Activated CD8-positive, alpha-beta memory T cell treated with anti-CD3 and anti-CD28 coated beads, Interleukin-2, amount 10 ng/mL, durations not matched to agents 7 days and 5 days (primary cell): ENCODE data around the gene TEAD3. TPM values are rescaled to one million over a fixed set of nuclear protein-coding genes. Genes with fewer than 3 reads are reported as not detected.
A peak's percentile ranks its signal among the peaks of the same experiment; 100 is the strongest.

Experiments used
- ATAC-seq: fragments of 150-1000 bp; cut with Tn5 transposase; one replicate; pipeline ENCODE4 v1.10.0; 2021; ENCODE audit warnings: moderate library complexity
- CTCF ChIA-PET: fragments of 350-600 bp; sonication (Branson Sonifier 250); formaldehyde crosslinking; loops from one replicate; lab custom pipeline; 2021; ENCODE audit warnings: antibody characterized with exemption; lab: Charles Lee
- DNase-seq: peaks from one replicate; pipeline ENCODE4 v3.0.0-alpha.2; 2020
- H3K27ac Mint-ChIP-seq: one replicate; pipeline ENCODE4 v1.8.0; 2021; ENCODE audit warnings: mild to moderate bottlenecking, mixed read lengths
- H3K27me3 Mint-ChIP-seq: one replicate; pipeline ENCODE4 v1.8.0; 2021; ENCODE audit warnings: mixed read lengths
- H3K36me3 Mint-ChIP-seq: one replicate; pipeline ENCODE4 v1.8.0; 2021; ENCODE audit warnings: mild to moderate bottlenecking, mixed read lengths
- H3K4me1 Mint-ChIP-seq: one replicate; pipeline ENCODE4 v1.8.0; 2021; ENCODE audit warnings: mixed read lengths
- H3K4me3 Mint-ChIP-seq: one replicate; pipeline ENCODE4 v1.8.0; 2021; ENCODE audit warnings: mild to moderate bottlenecking, moderate library complexity, mixed read lengths
- H3K9me3 Mint-ChIP-seq: one replicate; pipeline ENCODE4 v1.8.0; 2022; ENCODE audit warnings: low read depth, mixed read lengths
- total RNA-seq, 2 experiments: library from RNA; stranded (reverse); gene quantifications; one replicate each; pipeline ENCODE4 v1.2.3, GENCODE V29; 2021

The TEAD3 gene
- total RNA-seq, 2 experiments from 2014 or later: 0.16 TPM; not detected in 1

DNA sequence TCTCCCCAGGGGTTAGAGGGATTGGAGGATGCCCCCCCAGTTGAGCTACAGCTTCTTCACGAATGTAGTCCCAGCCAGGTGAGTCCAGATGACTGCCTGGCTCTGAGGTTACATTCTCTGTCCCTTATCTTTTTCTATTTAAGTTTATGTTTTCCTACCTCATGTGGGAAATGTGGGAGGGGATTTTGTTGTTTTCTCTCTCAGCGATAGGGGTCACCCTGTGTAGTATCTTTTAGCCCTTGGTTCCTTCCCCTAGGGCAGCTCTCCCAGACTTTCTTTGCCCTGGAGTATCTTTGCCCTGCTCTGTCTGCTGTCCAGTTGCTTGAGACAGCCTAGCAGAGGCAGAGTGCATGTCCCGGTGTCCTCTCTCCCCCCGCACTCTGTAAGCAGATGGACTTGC is 39.0 kb downstream of the TEAD3 start:
- Mint-ChIP-seq H3K9me3 (no peaks in the 10 kb centered on the region), H3K4me1 (peaks cover 17% of the 10 kb centered on the region), H3K4me3 (no peak overlapping the region), H3K27me3 (no peaks in the 10 kb centered on the region), H3K27ac (no peak overlapping the region), H3K36me3 (peaks cover 20% of the 10 kb centered on the region)
- CTCF ChIA-PET: interaction anchor here (1.1 to 1.2 kb wide), 2 partner anchors 10 to 116 kb away, joined by 3 to 4 read pairs; no protein-coding TSS in a partner anchor
- no peak for DNase-seq
- no peak for ATAC-seq

DNA sequence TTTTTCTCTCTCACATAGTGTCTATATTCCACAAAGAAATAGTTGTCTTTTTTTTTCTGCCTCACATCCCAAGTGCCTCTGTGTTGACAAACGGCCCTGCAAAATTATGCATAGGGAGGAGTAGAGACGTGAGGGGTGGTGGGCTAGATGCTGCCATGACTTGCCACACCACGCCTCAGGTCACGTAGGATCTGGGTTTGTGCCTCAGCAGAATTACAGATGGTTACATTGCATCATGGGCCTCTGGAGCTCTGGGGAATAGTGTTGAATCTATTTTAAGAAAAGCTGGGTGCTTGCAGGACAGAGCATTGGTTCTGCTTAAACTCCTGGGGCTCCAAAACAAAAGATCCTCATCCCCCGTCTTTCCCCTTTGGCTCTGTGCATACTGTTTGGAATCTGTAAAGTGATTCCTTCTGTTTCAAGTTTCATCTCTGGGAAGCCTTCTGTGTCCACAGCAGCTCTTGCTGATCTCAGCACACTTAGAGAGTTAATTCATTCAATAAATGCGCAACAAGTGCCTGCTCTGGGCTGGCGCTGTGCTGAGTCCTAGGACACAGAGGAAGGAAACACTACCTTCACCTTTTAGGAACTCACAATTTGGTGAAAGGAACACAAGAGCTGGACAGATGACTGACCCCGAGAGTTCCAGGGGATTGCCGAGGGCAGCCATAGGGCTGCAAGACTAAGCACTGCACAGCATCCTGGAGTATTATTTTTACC is 42.3 kb downstream of the TEAD3 start:
- H3K9me3 Mint-ChIP-seq: no peaks in the 10 kb centered on the region
- no peak overlapping the region for H3K4me3 Mint-ChIP-seq
- peaks cover 10% of the 10 kb centered on the region for H3K27me3 Mint-ChIP-seq
- H3K36me3 Mint-ChIP-seq: peaks cover 13% of the 10 kb centered on the region
- ATAC-seq (no peak), DNase-seq (no peak)
- peaks cover 31% of the 10 kb centered on the region for H3K4me1 Mint-ChIP-seq
- no peak overlapping the region for H3K27ac Mint-ChIP-seq
- CTCF ChIA-PET: interaction anchor here (0.6 to 9.6 kb wide), 5 partner anchors 13 to 712 kb away, joined by 3 to 181 read pairs (median 3); partner anchors contain the start of genes PPARD and RPL10A

DNA sequence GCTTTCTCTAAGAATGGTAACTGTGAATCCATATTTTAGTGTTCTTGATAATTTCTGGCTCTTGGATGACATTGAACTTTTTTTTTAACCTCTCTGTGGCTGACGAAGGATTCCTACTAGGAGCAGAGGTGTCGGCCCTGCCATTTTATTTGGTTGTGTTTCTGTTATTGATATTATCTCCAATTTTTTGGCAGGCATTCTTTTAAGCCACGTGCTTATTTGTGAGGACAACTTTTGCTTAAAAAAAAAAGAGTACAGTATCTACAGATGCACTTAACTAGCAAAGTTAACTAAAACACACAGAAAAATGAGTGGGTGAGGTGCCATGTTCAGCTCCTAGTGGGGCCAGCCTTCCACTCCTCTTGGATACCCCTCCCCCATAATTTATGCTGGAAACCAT is 43.6 kb downstream of the TEAD3 start:
- Mint-ChIP-seq H3K9me3 (no peaks in the 10 kb centered on the region), H3K4me1 (peaks cover 34% of the 10 kb centered on the region), H3K36me3 (peaks cover 8% of the 10 kb centered on the region), H3K27me3 (peaks cover 10% of the 10 kb centered on the region), H3K4me3 (peak overlapping the region; percentile 69), H3K27ac (peak overlapping the region; percentile 30)
- CTCF ChIA-PET: interaction anchor here (1.0 to 9.6 kb wide), 9 partner anchors 8 to 156 kb away, joined by 3 to 181 read pairs (median 9); partner anchors contain the start of genes DEF6, PPARD and RPL10A
- no peak for DNase-seq
- ATAC-seq: no peak

DNA sequence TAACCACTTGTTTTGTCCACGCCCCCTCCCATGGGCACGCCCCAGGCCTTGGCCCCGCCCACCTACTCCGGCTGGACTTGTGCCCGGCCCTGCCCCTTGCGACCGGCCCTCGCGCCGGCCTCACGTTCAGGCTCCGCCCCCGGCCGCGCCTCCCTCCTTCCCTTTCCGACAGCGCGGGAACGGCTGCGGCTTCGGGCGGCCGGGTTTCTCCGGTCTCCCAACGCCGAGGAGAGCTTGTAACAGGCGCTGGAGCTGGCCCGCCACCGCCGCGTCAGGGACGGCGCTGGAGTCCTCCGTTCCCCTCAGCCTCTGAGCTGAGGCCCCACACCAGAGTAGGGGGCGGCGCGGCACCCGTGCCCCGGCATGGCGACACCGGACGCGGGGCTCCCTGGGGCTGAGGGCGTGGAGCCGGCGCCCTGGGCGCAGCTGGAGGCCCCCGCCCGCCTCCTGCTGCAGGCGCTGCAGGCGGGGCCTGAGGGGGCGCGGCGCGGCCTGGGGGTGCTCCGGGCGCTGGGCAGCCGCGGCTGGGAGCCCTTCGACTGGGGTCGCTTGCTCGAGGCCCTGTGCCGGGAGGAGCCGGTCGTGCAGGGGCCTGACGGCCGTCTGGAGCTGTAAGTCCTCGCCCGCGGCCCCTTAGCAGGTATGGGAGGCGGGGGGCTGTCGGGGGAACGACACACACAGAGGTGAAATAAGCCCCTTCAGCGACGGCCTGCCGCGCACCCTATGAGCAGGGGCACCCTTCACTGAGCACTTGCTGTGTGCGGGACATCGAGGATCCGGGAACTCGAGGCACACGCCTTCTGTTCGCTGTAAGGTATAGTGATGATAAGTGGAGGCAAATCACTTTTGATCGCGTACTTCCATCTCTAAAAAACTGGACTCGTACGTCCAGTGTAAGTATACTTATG is 44.4 kb downstream of the TEAD3 start, which contains the start of gene FANCE:
Gene FANCE, plus strand, starts transcription at position 156 of the 908 bp plus-strand sequence. Its CDS starts 208 bp downstream, at position 364.
- ATAC-seq (peak; percentile 88), DNase-seq (peak; percentile 96)
- peak within 1 kb of the TSS; percentile 59 for H3K27ac Mint-ChIP-seq
- H3K36me3 Mint-ChIP-seq: peaks cover 8% of the 10 kb centered on the region
- peak within 1 kb of the TSS; percentile 76 for H3K4me3 Mint-ChIP-seq
- H3K4me1 Mint-ChIP-seq: peaks cover 34% of the 10 kb centered on the region
- peaks cover 10% of the 10 kb centered on the region for H3K27me3 Mint-ChIP-seq
- CTCF ChIA-PET: interaction anchor here (0.8 to 9.6 kb wide), 15 partner anchors 9 to 155 kb away, joined by 3 to 181 read pairs (median 7); partner anchors contain the start of genes DEF6, PPARD and RPL10A
- H3K9me3 Mint-ChIP-seq: no peaks in the 10 kb centered on the region

DNA sequence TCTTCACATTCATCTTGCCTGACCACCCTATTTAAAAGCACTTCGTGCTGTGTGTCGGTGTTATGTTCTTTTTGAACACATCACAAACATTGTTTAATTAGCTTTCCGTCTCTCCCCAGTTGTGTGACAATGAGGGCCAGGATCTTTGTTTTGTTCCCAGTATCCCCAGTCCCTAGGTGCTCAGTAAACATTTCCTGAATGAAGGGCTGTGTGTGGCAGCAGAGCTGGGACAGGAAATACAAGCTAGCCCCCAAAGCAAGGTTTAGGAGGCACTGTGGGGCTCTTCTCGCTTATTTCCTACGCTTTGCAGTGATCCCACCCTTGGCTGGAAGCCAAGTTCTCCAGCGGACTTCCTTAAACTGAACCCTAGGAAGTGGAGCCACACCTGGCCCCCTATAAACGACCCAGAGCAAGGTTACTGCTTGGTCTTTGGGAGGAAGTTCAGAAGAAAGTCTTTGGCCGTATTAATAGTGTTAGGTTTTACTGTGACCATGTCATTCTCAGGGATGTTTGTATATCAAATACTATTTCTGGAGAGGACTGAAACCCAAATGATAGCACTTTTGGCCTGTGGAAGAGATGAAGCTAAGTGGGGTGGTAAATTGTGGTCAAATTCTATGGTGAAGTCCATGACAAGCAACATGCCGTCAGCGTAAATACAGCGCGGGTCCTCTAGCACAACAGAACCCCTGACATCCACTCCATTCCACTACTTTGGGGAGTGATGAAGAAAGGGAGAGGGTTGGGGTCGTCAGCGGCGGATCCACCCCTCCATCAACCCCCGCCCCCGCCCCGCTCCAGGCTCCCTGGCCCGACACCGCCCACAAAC is 45.3 kb downstream of the TEAD3 start:
- CTCF ChIA-PET: interaction anchor here (0.6 to 9.6 kb wide), 24 partner anchors 9 to 193 kb away, joined by 3 to 181 read pairs (median 4); partner anchors contain the start of genes DEF6, PPARD and RPL10A
- DNase-seq (no peak), ATAC-seq (no peak)
- Mint-ChIP-seq H3K27me3 (peaks cover 10% of the 10 kb centered on the region), H3K4me1 (peaks cover 34% of the 10 kb centered on the region), H3K4me3 (peak overlapping the region; percentile 76), H3K27ac (no peak overlapping the region), H3K36me3 (peaks cover 8% of the 10 kb centered on the region), H3K9me3 (no peaks in the 10 kb centered on the region)

DNA sequence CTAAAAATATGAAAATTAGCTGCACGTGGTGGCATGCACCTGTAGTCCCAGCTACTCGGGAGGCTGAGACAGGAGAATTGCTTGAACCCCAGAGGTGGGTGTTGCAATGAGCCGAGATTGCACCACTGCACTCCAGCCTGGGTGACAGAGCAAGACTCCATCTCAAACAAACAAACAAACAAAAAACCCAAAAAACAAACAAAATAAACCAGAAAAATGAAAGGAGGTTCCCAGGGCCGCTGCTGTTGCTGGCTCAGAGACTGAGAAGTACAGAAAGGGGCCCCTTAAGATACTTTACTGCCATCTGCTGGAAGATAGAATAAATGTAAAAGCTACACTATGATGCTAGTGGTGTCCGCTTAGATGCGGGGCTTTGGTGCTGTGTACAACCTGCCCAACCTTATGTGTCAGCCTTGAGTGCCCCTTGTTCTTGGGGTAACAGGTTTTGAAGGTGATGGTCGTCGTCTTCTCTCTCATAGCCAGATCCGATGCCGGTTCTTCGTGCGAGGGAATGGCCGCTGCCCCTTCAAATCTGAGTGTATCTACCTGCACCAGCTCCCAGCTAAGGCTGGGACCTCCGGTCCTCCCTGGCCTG is 47.5 kb downstream of the TEAD3 start:
- peaks cover 46% of the 10 kb centered on the region for H3K4me1 Mint-ChIP-seq
- H3K9me3 Mint-ChIP-seq: no peaks in the 10 kb centered on the region
- H3K27me3 Mint-ChIP-seq: peaks cover 10% of the 10 kb centered on the region
- no peaks in the 10 kb centered on the region for H3K36me3 Mint-ChIP-seq
- CTCF ChIA-PET: interaction anchor here (0.6 to 9.6 kb wide), 43 partner anchors 9 to 287 kb away, joined by 3 to 181 read pairs (median 4); partner anchors contain the start of genes ARMC12, DEF6, PPARD and RPL10A
- no peak overlapping the region for H3K4me3 Mint-ChIP-seq
- DNase-seq (peak; percentile 58), ATAC-seq (peak; percentile 62)
- H3K27ac Mint-ChIP-seq: no peak overlapping the region

DNA sequence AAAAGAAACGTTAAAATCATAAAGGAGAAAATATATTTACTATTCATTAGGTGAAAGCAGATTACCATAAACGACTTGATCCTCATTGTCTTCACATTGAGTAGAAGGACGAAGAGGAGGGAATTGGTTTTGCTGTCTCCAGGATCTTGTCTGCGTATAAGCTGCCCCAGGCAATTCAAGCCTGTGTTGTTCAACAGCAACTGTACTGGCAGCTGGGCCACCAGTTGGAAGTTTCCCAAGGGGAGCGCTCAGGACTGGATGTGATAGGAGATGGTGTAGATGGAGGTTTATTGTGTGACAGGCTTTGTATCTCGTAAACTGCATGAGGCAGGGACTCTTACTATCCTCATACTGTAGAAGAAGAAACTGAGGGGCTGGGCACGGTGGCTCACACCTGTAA is 48.7 kb downstream of the TEAD3 start:
- H3K4me1 Mint-ChIP-seq: peaks cover 35% of the 10 kb centered on the region

DNA sequence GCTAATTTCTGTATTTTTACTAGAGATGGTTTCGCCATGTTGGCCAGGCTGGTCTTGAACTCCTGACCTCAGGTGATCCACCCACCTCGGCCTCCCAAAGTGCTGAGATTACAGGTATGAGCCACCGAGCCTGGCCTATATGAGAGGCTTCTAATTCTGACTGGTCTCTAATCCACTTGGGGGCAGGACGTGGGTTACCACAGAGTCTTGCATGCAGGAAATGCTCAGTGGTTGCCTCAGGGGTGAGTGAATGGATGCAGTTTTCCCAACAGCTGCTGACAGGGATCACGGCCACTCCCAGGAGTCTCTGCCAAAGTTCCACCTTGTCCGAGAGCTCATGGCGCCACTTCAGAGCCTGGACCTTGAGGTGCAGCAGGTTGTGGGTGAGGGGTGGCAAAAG is 51.2 kb downstream of the TEAD3 start:
- Mint-ChIP-seq H3K4me1 (peaks cover 19% of the 10 kb centered on the region), H3K27ac (no peak overlapping the region), H3K36me3 (no peaks in the 10 kb centered on the region), H3K27me3 (peaks cover under 1% of the 10 kb centered on the region), H3K4me3 (no peak overlapping the region), H3K9me3 (no peaks in the 10 kb centered on the region)
- CTCF ChIA-PET: interaction anchor here (7.5 to 9.6 kb wide), 3 partner anchors 28 to 150 kb away, joined by 85 to 181 read pairs (median 93); partner anchors contain the start of genes DEF6 and PPARD
- peak; percentile 43 for ATAC-seq
- peak; percentile 86 for DNase-seq

More for the DNA sequence above, 48.7 kb downstream of the TEAD3 start:
- H3K9me3 Mint-ChIP-seq: no peaks in the 10 kb centered on the region
- no peak overlapping the region for H3K27ac Mint-ChIP-seq
- no peak for ATAC-seq
- peaks cover 10% of the 10 kb centered on the region for H3K27me3 Mint-ChIP-seq
- CTCF ChIA-PET: interaction anchor here (1.3 to 9.6 kb wide), 16 partner anchors 8 to 153 kb away, joined by 3 to 181 read pairs (median 5); partner anchors contain the start of genes DEF6, PPARD and RPL10A
- H3K4me3 Mint-ChIP-seq: no peak overlapping the region
- no peak for DNase-seq
- no peaks in the 10 kb centered on the region for H3K36me3 Mint-ChIP-seq

DNA sequence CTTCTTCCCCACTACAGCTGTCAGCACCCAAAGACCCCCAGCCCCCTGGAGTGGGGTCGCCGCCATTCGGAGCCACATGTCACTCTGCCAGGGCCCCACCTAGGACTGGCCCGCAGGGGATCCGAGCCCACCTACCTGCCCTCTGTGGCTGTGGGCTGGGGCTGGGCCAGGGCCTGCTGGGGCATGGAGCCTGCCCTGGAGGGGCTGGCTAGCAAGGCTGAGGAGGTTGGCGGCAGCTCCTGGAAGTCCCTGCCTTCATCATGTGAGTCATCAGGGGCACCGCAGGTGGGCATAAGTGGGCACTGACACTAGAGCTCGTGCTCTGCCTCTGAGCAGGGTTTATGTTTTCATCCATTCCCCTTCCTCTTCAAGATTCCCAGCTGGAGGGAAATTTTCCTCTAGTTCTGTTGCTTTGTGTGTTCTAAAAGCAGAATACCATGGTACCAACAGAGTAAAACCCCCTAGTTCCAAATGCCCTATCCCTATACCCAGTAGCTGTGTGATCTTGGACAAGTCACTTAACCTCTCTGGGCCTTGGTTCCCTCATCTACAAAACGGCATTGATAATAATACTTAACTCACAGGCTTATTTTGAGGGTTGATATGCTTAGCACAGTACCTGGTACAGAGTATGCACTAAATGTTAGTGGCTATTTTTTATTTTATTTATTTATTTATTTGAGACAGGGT is 53.4 kb downstream of the TEAD3 start:
- H3K27me3 Mint-ChIP-seq: no peaks in the 10 kb centered on the region
- DNase-seq: no peak
- H3K36me3 Mint-ChIP-seq: no peaks in the 10 kb centered on the region
- peaks cover 16% of the 10 kb centered on the region for H3K4me1 Mint-ChIP-seq
- no peak overlapping the region for H3K4me3 Mint-ChIP-seq
- ATAC-seq: no peak
- no peak overlapping the region for H3K27ac Mint-ChIP-seq
- H3K9me3 Mint-ChIP-seq: no peaks in the 10 kb centered on the region
- CTCF ChIA-PET: interaction anchor here (0.9 to 7.5 kb wide), 7 partner anchors 8 to 148 kb away, joined by 3 to 85 read pairs (median 3); partner anchors contain the start of genes DEF6, FANCE and PPARD

DNA sequence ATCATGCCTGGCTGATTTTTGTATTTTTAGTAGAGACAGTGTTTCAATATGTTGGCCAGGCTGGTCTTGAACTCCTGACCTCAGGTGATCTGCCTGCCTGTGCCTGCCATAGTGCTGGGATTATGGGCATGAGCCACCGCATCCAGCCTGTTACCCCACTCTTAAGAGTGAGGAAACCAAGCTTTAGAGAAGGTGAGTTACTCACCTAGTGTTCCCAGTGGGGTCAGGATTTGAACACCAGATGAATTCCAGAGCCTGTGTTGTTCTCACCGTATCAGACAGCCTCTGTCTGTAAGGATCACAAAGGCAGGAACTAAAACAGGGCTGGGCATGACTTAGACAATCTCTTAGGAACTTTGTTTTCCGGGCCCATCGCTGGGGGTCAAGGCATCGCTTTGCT is 54.2 kb downstream of the TEAD3 start:
- Mint-ChIP-seq H3K9me3 (no peaks in the 10 kb centered on the region), H3K27ac (no peak overlapping the region), H3K4me1 (peaks cover 16% of the 10 kb centered on the region), H3K36me3 (no peaks in the 10 kb centered on the region), H3K27me3 (no peaks in the 10 kb centered on the region), H3K4me3 (no peak overlapping the region)
- CTCF ChIA-PET: interaction anchor here (0.7 to 7.5 kb wide), 6 partner anchors 9 to 157 kb away, joined by 3 to 85 read pairs (median 3); partner anchors contain the start of genes DEF6 and FANCE
- no peak for DNase-seq
- ATAC-seq: no peak

DNA sequence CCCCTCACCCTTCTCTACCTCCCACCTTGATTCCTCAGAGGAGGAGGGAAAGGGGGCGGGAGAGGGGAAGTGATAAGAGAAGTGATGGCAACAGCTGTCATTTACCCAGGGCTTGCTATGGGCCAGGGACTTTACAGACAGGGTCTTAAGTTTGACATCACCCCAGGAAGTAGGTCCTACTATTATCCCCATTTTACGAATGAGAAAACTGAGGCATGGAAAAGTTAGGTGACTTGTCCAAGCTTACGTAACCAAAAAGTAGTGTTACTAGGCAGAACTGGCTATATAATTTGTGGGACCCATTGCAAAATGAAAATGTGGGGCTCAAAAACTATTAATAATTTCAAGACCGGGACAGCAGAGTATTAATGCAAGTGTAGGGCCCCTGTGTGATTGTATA is 55.2 kb downstream of the TEAD3 start:
- DNase-seq: no peak
- CTCF ChIA-PET: interaction anchor here (2.5 to 2.8 kb wide), 2 partner anchors 10 to 22 kb away, joined by 9 to 10 read pairs; partner anchors contain the start of gene FANCE
- ATAC-seq: no peak
- H3K4me3 Mint-ChIP-seq: no peak overlapping the region
- H3K4me1 Mint-ChIP-seq: peaks cover 16% of the 10 kb centered on the region
- H3K9me3 Mint-ChIP-seq: no peaks in the 10 kb centered on the region
- H3K36me3 Mint-ChIP-seq: no peaks in the 10 kb centered on the region
- H3K27me3 Mint-ChIP-seq: no peaks in the 10 kb centered on the region
- H3K27ac Mint-ChIP-seq: no peak overlapping the region
